CD4-positive, alpha-beta T cell (primary cell): ENCODE measurements around the gene CLDN6. TPM values are rescaled to one million over a fixed set of nuclear protein-coding genes. Genes with fewer than 3 reads are reported as not detected.
A peak's percentile ranks its signal among the peaks of the same experiment; 100 is the strongest.

Source experiments
- ATAC-seq: fragments of 200-7000 bp; cut with Tn5 transposase; one replicate; pipeline ENCODE4 v1.10.0; 2022; ENCODE audit warnings: mild to moderate bottlenecking; ENCODE audit not compliant: poor library complexity
- CTCF ChIA-PET: fragments of 350-600 bp; sonication (Branson Sonifier 250); formaldehyde crosslinking; loops from one replicate; lab custom pipeline; 2021; ENCODE audit warnings: antibody characterized with exemption, inconsistent platforms; lab: Charles Lee
- POLR2A ChIA-PET: fragments of 350-600 bp; sonication (Branson Sonifier 250); formaldehyde crosslinking; loops from one replicate; lab custom pipeline; 2021; ENCODE audit warnings: antibody characterized with exemption, inconsistent platforms; lab: Charles Lee
- DNase-seq, 14 experiments: peaks; one replicate each; pipeline ENCODE4 v3.0.0-alpha.2; 2013 to 2020; ENCODE audit warnings: mixed read lengths in 2 of 14
- H3K27ac ChIP-seq, 2 donors: one replicate each; pipeline versions ENCODE4 v1.5.1 to v1.7.0; 2013; ENCODE audit warnings: low read length in 2 of 2, low read depth in 1 of 2, mild to moderate bottlenecking in 1 of 2
- H3K27me3 ChIP-seq, 2 experiments: 1 replicate in 1 of 2; 2 replicates in 1 of 2; pipeline versions ENCODE4 v1.6.1 to v1.7.0; 2013; ENCODE audit warnings: low read length in 2 of 2, control low read depth in 1 of 2, mild to moderate bottlenecking in 1 of 2, moderate library complexity in 1 of 2; ENCODE audit not compliant: insufficient read depth in 2 of 2, control insufficient read depth in 1 of 2
- H3K36me3 ChIP-seq: one replicate; pipeline ENCODE4 v1.6.1; 2013; ENCODE audit warnings: low read length, control low read depth; ENCODE audit not compliant: insufficient read depth
- H3K4me1 ChIP-seq: one replicate; pipeline ENCODE4 v1.6.1; 2013; ENCODE audit warnings: low read length, control low read depth; ENCODE audit not compliant: insufficient read depth
- H3K4me3 ChIP-seq: one replicate; pipeline ENCODE4 v1.5.1; 2013; ENCODE audit warnings: mild to moderate bottlenecking, low read length, moderate library complexity
- H3K9me3 ChIP-seq, 2 experiments: 1 replicate in 1 of 2; 2 replicates in 1 of 2; pipeline versions ENCODE4 v1.6.1 to v1.7.0; 2013; ENCODE audit warnings: low read length in 2 of 2, mild to moderate bottlenecking in 2 of 2, control low read depth in 1 of 2, moderate library complexity in 1 of 2; ENCODE audit not compliant: control insufficient read depth in 1 of 2, insufficient read depth in 1 of 2
- H3K27ac Mint-ChIP-seq: one replicate; pipeline ENCODE4 v1.8.0; 2020; ENCODE audit warnings: mixed read lengths
- H3K27me3 Mint-ChIP-seq: one replicate; pipeline ENCODE4 v1.8.0; 2021; ENCODE audit warnings: mixed read lengths
- H3K36me3 Mint-ChIP-seq: one replicate; pipeline ENCODE4 v1.8.0; 2021; ENCODE audit warnings: low read depth, mixed read lengths
- H3K4me1 Mint-ChIP-seq: one replicate; pipeline ENCODE4 v1.8.0; 2021; ENCODE audit warnings: low read depth, mixed read lengths
- H3K4me3 Mint-ChIP-seq: one replicate; pipeline ENCODE4 v1.8.0; 2020; ENCODE audit warnings: mild to moderate bottlenecking, mixed read lengths
- H3K9me3 Mint-ChIP-seq: one replicate; pipeline ENCODE4 v1.8.0; 2020; ENCODE audit warnings: mixed read lengths
- CTCF ChIP-seq: fragments of 200-600 bp; IDR thresholded peaks from one replicate; pipeline ENCODE4 v1.8.0; 2022; ENCODE audit warnings: antibody characterized with exemption, mild to moderate bottlenecking
- intact Hi-C, 2 experiments: fragments of 100-400 bp; cut with DNase I in 1 of 2; cut with micrococcal nuclease in 1 of 2; formaldehyde crosslinking; loops; one replicate each; pipeline versions ENCODE4 v1.15.1 to v1.9.0; 2023 to 2025; cut with DNase I, micrococcal nuclease
- total RNA-seq, 174 experiments: library from RNA in 2 of 174; stranded (reverse) in 2 of 174; gene quantifications; one replicate each; pipeline ENCODE4 v1.2.3 and lab custom pipeline; 2021 to 2026

CLDN6 gene
- total RNA-seq, 2 experiments from 2014 or later = not detected

DNA sequence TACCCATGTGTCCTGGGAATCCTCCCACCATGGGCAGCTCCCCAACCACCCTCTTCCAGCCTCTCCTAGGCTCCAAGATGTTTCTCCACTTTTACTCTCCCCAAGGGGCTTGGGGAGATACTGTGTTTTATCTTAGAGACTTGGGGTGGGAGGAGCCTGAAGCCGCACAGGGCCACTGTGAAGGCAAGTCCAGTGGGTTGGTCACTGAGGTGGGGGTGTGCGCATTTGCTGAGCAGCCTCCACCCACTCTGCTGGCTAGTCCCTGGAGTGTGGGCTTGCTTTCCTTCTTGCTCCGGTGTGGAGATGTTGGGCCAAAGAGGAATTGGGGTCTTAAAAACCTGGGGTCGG is 9.3 kb downstream of the CLDN6 start:
- no peak for ATAC-seq
- peak overlapping the region; percentile 20 for H3K4me3 ChIP-seq

GRCh38 chr16:3007957-3008689 is 9.9 kb downstream of the CLDN6 start:
- Mint-ChIP-seq H3K27me3 (peaks cover 31% of the 10 kb centered on the region), H3K27ac (no peak overlapping the region), H3K4me1 (peaks cover 33% of the 10 kb centered on the region), H3K9me3 (no peaks in the 10 kb centered on the region), H3K36me3 (no peaks in the 10 kb centered on the region), H3K4me3 (peak overlapping the region; percentile 71)
- Histone ChIP-seq H3K27me3 (peaks cover 4 to 6% of the 10 kb centered on the region in 2 experiments), H3K9me3 (peaks cover 0 to 5% of the 10 kb centered on the region in 2 experiments), H3K36me3 (no peaks in the 10 kb centered on the region), H3K4me1 (peaks cover 54% of the 10 kb centered on the region), H3K4me3 (peak overlapping the region; percentile 20), H3K27ac (no peak overlapping the region)
- intact Hi-C loops = no loop called here
- ChIA-PET CTCF (interaction anchor here (1.7 to 11.4 kb wide), 2 partner anchors 13 to 22 kb away, joined by 5 to 181 read pairs; no protein-coding TSS in a partner anchor), POLR2A (interaction anchor here (1.1 to 1.4 kb wide), 4 partner anchors 13 to 140 kb away, joined by 4 to 8 read pairs (median 8); partner anchors contain the start of genes HCFC1R1 and TNFRSF12A)
- ATAC-seq = no peak
- TF ChIP-seq CTCF = no peak
- peak in 4 of 14 experiments; percentile 27 to 59 (median 45) for DNase-seq

More for the DNA sequence above, 9.3 kb downstream of the CLDN6 start:
- DNase-seq = no peak
- no peaks in the 10 kb centered on the region for H3K36me3 ChIP-seq
- no peaks in the 10 kb centered on the region for H3K36me3 Mint-ChIP-seq
- peaks cover 51% of the 10 kb centered on the region for H3K4me1 ChIP-seq
- intact Hi-C loops = no loop called here
- peak overlapping the region; percentile 71 for H3K4me3 Mint-ChIP-seq
- no peak overlapping the region for H3K27ac Mint-ChIP-seq
- POLR2A ChIA-PET = interaction anchor here (1.2 to 1.4 kb wide), 2 partner anchors 12 to 14 kb away, joined by 8 read pairs; partner anchors contain the start of genes HCFC1R1 and TNFRSF12A
- peaks cover 6 to 9% of the 10 kb centered on the region in 2 experiments for H3K27me3 ChIP-seq
- no peak for TF ChIP-seq CTCF
- H3K27me3 Mint-ChIP-seq = peaks cover 30% of the 10 kb centered on the region
- peaks cover 0 to 5% of the 10 kb centered on the region in 2 experiments for H3K9me3 ChIP-seq
- H3K27ac ChIP-seq = no peak overlapping the region
- CTCF ChIA-PET = interaction anchor here (11.4 kb wide), 1 partner anchor 21 kb away, joined by 181 read pairs; no protein-coding TSS in a partner anchor
- peaks cover 32% of the 10 kb centered on the region for H3K4me1 Mint-ChIP-seq
- no peaks in the 10 kb centered on the region for H3K9me3 Mint-ChIP-seq

DNA sequence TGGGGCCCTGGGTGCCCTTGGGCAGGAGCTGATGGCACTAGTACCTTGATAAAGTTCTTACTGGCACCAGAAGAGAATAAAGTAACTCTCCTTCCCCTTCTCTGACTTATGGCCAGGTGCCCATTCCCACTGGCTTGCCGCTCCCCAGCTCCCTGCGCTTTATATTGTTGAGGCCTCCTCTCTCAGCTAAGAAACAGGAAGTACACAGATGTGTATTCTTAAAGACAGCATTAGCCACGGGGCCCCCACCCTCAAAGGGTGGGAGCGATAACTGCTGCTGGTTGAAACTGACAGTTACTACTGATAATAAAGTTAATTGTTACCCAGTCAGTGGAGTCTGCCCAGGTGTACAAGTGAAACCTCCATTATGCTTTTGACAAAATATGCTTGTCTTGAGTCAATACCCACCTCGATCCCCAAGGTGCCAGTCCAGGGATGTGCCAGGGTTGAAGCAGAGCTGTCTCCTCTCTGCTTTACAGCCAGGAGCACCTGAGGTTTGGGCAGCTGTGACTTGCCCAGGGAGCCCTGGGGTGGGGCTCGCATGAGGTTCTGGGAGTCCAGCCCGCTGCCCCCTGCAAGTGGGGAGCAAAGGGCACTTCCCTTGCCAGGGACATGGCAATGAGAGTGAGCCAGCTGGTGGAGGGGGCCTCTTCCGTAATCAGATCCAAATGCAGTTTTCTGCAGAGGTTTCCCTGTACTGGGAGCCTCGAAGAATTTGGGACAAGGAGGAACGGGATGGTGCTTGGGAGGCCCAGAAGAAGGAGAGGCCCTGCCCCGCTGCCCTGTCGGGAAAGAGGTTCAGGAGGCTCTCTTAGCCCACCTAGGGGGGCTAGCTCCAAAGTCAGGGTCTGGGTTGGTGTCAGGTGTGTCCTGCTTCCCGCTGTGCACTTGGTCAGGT is 10.7 kb downstream of the CLDN6 start:
- no peak overlapping the region for H3K27ac ChIP-seq
- no peaks in the 10 kb centered on the region for H3K36me3 Mint-ChIP-seq
- peaks cover 28% of the 10 kb centered on the region for H3K27me3 Mint-ChIP-seq
- ChIA-PET CTCF (interaction anchor here (1.7 to 11.4 kb wide), 2 partner anchors 14 to 22 kb away, joined by 5 to 181 read pairs; no protein-coding TSS in a partner anchor), POLR2A (interaction anchor here (0.5 to 1.4 kb wide), 5 partner anchors 13 to 139 kb away, joined by 3 to 8 read pairs (median 8); partner anchors contain the start of genes HCFC1R1 and TNFRSF12A)
- no peak overlapping the region for H3K27ac Mint-ChIP-seq
- TF ChIP-seq CTCF = no peak
- peaks cover 2 to 6% of the 10 kb centered on the region in 2 experiments for H3K27me3 ChIP-seq
- peaks cover 48% of the 10 kb centered on the region for H3K4me1 ChIP-seq
- no peaks in the 10 kb centered on the region for H3K36me3 ChIP-seq
- H3K9me3 Mint-ChIP-seq = no peaks in the 10 kb centered on the region
- intact Hi-C loops = no loop called here
- H3K9me3 ChIP-seq = peaks cover 0 to 5% of the 10 kb centered on the region in 2 experiments
- peaks cover 33% of the 10 kb centered on the region for H3K4me1 Mint-ChIP-seq
- ATAC-seq (no peak), DNase-seq (no peak)
- H3K4me3 ChIP-seq = peak overlapping the region; percentile 20
- H3K4me3 Mint-ChIP-seq = peak overlapping the region; percentile 71
